ENCODE measurements around the gene ZFP69.

DNA sequence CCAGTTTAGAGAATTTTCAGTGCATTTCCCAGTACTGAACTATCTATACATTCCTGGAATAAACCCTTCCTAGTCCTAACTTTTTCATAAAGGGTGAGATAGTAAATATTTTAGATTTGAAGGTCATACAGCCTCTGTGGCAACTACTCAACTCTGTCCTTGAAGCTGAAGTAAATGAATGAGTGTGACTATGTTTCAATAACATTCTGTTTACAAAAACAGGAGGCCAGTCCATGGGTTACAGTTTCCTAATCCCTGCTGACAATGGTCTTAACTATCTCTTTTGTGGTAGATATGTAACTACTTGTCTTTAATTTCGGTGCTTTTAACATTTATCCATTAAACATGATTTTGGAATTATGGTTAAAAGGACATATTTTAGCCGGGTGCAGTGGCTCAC is 58.6 kb downstream of the ZFP69 start:
- TF ChIP-seq, protein P1, sequence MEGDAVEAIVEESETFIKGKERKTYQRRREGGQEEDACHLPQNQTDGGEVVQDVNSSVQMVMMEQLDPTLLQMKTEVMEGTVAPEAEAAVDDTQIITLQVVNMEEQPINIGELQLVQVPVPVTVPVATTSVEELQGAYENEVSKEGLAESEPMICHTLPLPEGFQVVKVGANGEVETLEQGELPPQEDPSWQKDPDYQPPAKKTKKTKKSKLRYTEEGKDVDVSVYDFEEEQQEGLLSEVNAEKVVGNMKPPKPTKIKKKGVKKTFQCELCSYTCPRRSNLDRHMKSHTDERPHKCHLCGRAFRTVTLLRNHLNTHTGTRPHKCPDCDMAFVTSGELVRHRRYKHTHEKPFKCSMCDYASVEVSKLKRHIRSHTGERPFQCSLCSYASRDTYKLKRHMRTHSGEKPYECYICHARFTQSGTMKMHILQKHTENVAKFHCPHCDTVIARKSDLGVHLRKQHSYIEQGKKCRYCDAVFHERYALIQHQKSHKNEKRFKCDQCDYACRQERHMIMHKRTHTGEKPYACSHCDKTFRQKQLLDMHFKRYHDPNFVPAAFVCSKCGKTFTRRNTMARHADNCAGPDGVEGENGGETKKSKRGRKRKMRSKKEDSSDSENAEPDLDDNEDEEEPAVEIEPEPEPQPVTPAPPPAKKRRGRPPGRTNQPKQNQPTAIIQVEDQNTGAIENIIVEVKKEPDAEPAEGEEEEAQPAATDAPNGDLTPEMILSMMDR (IDR thresholded peaks at IDR 0.05), result no peak
- no peak for TF ChIP-seq POLR2A (IDR thresholded peaks at IDR 0.05)

Measured in right lobe of liver (tissue), 4 donors.